Liver (tissue), 3 donors: ENCODE data around the gene GAS2L1.

Experiments
- CTCF ChIP-seq: fragments of 150-350 bp; IDR thresholded peaks from 2 replicates; pipeline ENCODE4 v1.5.1; 2017; ENCODE audit warnings: improper control_type of control experiment, low read depth, low read length; ENCODE audit not compliant: missing input control
- HNF4A ChIP-seq, 2 donors: conservative IDR thresholded peaks; 2 replicates each; pipeline ENCODE4 v1.6.1; 2016; ENCODE audit warnings: antibody characterized with exemption in 2 of 2, mild to moderate bottlenecking in 2 of 2
- JUND ChIP-seq, 2 donors: IDR thresholded peaks; 2 replicates each; pipeline ENCODE4 v1.6.1; 2016; ENCODE audit warnings: antibody characterized with exemption in 2 of 2
- donor health status: healthy.
- donor health status: healthy.

GRCh38 chr22:29290061-29290460 is 16.4 kb upstream of the GAS2L1 start:
- TF ChIP-seq HNF4A (conservative IDR thresholded peaks at IDR 0.05) (no peak), CTCF (no peak), JUND (IDR thresholded peaks at IDR 0.05) (no peak)
